COLO668 (cell line): Measurements from ENCODE around the gene STIM1.

Experiments
- DNase-seq: peaks from one replicate; lab custom pipeline; 2025; ENCODE audit not compliant: unreplicated experiment; lab: John Stamatoyannopoulos, UW

STIM1 gene

DNA sequence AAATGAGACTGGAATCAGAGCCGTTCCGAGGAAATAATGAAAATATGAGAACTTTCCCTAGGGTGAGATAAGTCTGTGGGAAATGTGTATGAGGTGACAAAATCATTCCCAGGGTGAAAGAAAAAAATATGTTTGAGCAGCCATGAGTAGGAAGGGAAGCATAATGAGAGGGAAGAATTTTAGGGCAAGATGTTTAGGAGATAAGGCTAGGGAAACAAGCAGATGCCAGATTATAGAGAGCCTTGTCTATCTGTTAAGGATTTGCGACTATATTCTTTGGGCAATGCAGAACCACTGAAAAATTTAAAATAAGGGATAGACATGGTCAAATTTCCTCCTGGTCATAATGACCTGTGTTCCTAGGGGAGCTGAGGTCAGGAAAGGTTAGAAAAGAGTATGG is 54.4 kb downstream of the STIM1 start:
- no peak for DNase-seq

DNA sequence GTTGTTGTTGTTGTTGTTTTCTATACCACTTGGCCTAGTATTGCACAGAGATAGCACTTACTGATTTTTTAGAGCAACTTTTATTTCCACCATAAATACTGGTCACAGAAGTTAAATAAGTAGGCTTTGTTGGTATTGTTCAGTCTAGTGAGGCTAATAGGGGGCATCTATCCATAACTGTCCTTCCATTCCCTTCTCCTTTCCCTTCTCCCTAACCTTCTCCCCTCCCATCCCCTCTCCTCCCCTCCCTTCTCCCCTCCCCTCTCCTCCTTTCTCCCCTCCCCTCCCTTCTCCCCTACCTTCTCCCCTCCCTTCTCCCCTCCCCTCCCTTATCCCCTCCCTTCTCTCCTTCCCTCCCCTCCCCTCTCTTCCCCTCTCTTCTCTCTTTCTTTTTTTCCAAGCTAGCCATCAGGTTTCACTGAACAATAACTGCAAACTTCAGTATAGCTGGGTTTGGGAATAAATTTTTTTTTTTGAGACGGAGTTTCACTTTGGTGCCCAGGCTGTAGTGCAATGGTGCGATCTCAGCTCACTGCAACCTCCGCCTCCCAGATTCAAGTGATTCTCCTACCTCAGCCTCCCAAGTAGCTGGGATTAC is 56.5 kb downstream of the STIM1 start:
- no peak for DNase-seq

DNA sequence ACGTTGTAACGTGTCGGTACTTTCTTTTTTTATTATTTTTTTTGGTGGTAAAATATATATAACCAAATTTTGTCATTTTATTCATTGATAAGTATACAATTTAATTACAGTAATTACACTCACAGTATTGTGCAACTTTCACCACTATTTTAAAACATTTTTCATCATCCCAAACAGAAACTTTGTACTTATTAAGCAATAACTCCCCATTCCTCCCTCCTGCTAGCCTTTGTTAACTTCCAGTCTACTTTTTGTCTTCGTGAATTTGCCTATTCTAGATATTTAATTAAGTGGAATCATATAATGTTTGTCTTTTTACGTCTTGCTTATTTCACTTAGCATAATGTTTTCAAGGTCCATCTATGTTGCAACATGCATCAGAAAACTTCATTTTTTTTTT is 58.5 kb downstream of the STIM1 start:
- no peak for DNase-seq

DNA sequence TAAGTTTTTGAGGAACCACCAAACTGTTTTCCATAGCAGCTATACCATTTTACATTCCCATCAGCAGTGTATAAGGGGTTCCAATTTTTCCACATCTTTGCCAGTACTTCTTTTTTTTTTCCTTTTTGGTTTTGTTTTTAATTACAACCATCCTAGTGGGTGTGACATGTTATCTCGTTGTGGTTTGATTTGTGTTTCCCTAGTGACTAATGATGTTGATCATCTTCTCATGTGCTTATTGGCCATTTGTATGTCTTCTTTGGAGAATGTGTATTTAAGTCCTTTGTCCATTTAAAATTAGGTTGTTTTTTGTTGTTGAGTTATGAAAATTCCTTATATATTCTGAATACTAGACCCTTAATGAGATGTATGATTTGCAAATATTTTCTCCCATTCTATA is 59.3 kb downstream of the STIM1 start:
- DNase-seq = no peak

DNA sequence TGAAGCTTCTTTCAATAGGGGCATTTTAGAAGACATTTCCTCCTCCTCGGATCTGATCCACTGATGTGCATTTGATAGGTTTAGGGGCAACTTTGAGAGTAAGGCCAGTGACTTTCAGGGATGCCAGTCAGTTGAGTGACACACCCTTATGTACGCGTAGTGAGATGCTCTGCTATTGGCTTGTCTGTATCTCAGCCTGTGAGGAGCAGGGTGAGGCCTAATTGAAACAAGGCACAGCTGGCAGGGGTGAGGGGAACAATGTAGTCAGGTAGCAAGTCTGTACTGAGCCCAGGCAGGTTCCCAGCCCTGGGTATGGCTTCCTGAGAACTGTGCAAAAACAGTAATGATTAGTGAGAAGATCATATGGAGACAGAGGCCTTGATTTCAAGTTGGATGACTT is 61.5 kb downstream of the STIM1 start:
- peak; percentile 26 for DNase-seq

DNA sequence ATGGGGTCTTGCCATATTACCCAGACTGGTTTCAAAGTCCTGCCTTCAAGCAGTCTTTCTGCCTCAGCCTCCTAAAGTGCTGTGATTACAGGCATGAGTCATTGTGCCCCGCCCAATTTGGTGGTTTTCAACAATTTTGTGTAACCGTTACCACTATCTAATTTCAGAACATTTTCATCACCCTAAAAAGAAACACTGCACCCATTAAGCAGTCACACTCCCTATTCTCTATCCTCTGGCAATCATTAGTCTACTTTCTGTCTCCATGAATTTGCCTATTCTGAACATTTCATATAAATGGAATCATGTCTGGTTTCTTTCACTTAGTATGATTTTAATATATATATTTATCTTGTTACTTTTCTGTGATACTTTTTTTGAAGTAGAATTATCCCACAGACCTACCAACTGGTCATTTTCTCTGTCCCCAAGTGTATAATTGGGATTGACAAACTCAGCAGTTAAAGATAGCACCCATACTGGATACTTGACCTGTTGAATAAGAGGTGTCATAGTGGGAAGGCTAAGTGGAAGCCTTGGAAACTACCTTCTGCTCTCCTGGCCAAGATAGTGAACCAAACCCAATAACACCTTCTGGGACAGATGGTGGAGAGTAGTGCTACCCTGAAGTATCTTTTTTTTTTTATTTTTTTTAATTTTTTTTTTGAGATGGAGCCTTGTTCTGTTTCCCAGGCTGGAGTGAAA is 64.8 kb downstream of the STIM1 start:
- no peak for DNase-seq

DNA sequence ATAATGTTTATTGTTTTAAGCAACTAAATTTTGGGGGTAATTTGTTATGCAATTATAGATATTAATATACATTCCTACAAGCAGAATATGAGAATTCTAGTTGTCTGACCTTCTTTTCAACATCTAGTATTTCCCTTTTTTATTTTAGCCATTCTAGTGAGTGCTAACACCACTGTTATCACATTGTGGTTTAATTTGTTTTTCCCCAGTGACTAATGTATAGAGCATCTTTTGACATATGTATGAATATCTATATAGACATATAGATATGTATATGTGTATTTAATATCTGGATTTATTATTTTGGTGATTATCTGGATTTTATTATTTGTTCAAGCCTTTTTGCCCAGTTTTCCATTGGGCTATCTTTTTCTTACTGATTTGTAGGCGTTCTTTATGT is 66.6 kb downstream of the STIM1 start:
- DNase-seq = no peak

DNA sequence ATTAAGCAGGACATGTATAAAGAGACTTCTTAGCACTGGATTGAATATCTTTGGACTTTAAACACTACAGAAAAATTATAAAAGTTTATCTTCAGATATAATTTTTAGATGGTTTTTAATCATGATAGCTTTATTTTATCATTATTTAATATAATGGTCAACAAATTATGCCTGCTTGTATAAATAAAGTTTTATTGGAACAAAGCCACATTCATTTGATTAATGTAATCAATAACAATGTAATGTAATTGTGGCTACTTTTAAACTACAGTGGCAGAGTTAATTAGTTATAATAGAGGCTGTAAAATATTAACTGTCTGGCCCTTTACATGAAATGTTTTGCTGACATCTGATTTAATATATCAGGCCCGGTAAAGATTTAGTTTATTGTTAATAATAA is 70.0 kb downstream of the STIM1 start:
- no peak for DNase-seq

DNA sequence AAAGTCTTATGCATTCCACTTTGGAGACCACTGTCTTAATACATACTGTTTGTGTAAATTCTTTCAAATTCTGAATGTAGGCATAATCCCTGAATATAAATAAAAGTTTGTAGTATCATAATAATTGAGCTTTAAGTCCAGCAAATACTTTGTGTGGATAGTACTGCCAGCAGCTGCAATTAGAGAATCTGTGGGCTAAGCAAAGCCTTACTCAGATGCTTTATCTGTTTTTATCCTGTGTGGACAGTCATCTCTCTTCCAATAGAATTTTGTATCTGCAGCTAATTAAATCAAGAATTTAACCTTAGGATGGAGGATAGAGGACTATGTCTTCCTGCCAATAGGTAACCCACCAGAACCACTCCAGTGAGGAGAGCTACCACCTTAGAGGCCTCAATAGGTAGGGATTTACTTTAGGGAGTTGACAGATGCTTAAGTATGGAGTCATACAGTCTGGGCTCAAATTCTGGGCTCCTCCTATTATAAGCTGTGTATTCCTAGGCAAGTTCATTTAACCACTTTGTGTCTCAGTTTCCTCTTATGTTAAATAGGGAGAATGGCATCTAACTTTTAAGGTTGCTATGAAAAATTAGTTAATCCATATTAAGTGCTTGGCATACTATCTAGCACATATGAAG is 71.1 kb downstream of the STIM1 start:
- no peak for DNase-seq

DNA sequence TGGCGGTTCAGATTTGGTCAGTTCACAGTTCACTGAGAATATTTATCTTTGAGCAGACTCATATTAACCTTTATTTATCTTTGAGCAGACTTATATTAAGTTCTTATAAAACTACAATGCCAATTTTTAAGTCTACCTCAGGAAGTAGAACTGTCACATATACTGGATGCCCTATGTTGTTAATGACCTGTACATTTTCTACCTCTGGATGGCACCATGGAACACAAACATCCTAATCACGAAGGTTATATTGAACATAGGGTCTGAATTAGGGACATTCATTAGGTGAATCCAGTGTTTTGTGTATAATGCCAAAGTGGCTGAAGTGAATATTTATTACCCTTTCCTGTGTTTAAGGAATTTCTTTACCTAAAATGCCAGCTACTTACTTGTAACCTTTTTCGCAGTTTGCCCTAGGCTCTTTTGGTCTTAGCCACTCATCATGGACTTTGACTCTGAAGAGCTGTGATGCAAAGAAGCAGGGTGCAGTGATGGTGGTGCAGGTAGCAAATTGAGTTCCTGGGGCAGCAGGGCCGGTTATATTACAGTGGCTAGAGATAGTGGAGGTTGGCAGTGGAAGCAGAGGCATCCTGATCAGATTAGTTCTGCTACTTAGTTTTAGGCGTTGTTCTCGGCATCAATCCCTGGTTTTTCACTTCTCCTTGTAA is 71.8 kb downstream of the STIM1 start:
- no peak for DNase-seq

DNA sequence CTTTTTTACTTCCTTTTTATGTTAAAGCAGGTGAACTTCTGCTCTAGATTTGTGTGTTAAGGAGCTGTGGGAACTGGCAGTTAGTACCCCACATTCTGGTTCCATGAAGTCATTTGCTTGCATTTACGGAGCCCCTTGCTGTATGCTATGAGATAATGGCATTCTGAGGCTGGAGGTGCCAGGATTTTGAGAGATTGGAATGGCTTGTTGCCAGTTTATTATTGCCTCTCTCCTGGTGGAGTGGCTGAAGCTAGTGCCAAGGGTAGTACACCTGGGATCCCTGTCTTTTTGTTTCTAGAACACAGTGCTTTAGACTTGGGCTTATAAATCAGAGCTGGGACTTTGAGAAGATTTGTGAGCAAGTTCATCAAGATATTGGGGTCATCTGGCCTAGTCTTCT is 73.8 kb downstream of the STIM1 start:
- no peak for DNase-seq

DNA sequence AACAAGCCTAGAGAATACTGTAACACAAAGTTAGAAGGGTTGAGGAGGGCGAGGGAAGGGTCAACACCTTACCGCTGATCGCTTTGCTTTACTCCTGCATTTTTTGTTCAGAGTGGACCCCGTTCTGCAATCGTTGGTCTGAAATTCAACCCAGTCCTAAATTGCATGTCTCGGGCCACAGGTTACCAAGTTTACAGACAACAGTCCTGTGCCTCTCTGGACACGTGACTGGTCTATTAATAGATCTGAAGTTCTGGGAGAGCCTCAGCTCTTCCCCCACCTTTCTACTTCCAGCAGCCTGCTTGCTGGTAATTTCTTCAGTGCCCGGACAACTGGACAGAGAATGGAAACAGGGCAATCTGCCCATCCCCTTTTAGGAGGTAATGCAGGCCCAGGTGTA is 74.2 kb downstream of the STIM1 start:
- DNase-seq = no peak

DNA sequence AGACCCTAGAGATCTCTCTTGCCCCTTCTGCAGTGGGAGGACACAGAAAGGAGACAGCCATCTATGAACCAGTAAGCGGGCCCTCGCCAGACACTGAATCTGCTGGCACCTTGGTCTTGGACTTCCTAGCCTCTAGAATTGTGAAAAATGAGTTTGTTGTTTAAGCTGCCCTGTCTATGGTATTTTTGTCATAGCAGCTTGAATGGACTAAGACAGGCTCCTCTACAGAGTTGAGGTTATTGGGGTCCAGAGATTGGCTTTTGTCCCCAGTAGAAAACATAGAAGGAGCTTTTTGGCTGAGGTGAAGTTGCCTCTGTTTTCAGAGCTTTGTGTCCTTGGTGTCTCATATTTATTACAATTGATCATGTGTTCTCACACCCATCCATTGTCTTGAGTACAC is 77.2 kb downstream of the STIM1 start:
- DNase-seq = no peak

DNA sequence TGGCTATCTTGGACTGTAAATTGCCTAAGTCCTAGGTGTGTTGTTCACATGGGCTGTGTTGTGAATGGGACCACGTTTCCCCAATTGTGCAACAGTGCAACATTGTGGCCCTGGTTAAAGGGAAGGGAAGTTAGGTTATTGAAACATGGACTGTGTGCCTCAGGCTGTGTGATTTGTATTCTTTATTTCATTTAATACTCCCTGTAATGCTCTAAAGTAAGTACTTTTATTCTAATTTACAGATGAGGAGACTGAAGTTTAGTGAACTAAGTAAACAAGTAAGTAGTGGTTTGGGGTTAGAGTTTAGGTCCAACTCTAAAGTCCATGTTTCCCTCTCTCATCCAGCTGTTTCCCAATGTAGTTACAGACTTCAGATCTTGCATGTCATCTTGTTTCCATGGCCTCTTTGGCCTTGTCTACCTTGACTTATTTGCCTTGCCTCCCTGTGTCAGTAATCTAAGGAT is 77.7 kb downstream of the STIM1 start:
- no peak for DNase-seq

DNA sequence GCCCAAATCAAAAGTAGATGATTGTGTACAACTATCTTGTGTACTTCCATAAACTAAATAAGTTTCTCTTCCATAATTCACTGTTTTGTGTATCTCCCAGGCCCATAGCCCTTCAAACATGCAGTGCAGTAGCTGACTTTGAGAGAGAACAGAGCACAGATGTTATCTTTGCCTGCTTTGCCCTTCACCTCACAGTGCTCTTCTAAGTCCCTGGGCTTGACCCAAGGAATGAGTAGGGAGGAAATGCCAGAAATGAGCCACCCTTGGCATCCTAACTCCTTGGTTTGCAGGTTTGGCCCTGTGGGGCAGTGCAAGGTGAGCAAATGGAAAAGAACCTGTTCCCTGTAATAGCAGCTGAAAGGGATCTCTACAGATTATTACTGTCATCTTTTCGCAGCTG is 79.2 kb downstream of the STIM1 start:
- no peak for DNase-seq

DNA sequence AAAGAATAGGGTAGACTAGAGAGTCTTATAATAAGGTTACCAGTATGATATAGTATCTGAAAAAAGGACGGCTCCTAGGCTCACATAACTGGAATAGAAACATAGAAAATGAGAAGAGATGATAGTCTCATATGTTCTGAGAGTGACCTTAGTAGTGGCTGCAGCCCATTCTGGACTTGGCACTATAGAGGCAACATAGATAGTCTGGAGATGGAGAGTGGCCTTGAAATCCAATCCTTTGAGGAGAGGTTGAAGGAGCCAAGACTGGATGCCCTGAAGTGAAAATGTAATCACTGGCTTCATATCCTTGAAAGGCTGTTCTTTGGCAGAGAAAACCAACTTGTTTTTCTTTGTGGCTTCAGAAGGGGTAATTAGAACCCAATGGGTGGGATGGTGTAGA is 81.1 kb downstream of the STIM1 start:
- no peak for DNase-seq

DNA sequence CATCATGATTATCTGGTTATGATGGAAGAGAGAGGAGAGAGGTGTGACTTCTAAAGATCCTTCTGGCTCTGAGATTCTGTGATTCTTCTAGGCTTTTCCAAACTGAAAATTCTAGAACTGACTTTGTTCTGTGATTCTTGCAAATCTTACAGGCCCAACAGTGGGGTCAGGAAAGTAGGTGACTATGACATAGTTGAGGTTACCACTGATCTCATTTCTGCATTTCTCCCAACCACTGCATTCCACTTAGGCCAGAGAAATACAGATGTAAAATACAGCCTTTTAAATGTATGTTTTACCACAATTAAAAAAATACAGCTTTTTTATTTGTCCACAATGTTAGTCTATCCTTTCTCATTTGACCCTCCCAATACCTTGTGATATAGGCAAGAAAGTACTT is 83.7 kb downstream of the STIM1 start:
- DNase-seq = no peak

DNA sequence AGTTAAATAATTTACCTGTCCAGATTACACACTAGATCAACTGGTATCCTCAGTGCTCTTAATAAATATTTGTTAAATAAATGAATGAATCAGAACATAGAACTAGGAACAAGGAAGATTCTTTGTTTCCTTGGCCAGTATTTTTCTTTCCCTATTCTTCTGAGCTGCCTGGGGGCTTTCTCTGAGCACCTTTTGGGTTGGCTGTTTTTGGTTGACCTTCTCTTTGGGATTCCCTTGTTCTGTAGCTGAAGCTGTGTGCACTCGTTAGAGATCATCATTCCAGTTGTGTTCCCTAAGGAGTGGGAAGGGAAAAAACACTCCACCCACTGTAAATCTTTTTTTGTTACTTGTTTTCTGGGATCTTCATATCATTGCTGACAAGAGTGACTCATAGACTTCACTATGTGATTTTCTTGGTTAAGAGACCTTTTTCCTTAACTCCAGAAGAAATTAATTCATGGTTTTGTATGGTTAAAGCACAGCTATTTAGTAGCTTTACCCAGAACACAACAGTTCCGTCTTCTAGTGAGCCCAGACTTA is 84.3 kb downstream of the STIM1 start:
- DNase-seq = no peak

DNA sequence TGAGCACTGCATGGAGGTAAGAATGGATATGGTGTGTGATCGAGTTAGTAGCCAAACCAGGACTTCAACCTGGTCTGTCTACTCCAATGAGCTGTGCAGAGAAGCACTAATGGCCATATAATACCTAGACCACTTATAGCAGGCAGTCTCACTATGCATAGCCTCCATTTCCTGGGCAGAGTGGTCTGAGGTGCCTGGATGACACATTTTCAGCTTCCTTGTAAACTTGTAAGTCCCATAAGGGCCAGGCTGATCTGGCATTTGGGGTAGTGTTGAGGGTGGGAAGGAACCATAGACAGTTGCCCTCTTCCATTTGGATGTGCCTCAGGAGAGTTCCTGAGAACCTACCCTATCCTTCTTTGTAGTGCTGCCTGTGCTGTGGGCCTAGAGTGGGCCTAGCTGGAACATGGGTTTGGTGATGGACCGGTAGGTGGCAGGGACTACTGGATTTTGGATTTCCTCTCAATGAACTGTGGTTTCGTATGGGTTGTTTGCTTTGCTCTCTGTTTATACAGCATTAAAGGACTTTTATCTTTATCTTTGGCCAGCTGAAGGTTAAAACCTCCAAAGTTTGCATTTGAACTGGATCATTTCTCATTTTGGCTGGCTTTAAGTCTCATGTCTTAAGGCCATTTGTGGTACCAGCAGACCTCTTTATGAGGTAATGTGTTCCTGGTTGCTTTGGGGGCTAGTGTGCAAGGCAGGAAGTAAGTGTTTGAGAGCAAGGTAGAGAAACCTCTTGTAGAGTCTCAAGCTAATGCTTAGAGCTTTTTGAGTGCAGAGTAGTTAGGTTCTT is 86.9 kb downstream of the STIM1 start:
- no peak for DNase-seq

DNA sequence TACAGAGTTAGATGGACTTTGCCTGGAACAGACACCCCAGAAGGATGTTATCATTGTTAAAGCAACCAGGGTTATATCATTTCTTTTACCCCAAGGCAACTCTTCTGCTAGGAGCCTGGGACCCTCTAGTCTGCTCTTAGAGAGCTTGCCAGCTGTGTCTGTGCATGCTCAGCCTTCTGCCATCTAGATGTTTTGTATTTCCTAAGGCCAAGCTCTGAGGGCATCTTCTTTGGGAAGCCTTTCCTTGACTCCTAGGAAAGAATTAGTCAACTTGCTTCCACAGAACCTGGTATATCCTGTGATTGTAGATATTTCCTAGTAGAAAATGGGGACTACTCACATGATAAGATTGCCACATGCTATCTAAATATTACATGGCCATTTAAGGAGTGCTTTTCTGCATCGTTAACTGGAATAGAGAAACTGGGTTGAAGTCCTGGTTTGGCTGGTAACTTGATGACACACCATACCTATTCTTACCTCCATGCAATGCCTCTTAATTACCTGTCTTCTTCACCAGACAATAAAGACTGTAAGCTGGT is 87.6 kb downstream of the STIM1 start:
- no peak for DNase-seq

DNA sequence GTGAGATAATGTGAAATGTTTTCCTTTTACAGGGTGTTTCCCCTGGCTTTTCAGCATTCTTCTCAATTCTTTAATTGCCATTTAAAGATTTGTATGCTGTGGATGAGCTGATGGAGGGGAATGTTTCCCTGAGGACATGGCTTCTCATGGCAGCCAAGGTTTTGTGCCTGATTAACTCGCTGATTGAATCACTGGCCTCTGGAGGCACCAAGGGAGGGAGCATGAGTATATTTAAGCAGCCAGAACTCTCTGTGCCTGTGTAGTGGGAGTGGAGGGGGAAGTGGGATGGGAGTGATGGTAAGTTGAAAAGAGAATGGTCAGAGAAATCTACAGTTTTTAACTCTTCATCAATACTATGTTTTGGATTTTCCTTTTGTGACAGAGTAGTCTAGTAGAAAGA is 88.7 kb downstream of the STIM1 start:
- DNase-seq = no peak
